K562 (cell line): Measurements from ENCODE around the gene WHAMM. TPM values are rescaled to one million over a fixed set of nuclear protein-coding genes. Genes with fewer than 3 reads are reported as not detected.
A peak's percentile ranks its signal among the peaks of the same experiment; 100 is the strongest.

Experiments
- ATAC-seq: fragments of 200-7000 bp; cut with Tn5 transposase; 3 replicates; pipeline ENCODE4 v1.9.1; 2020; ENCODE audit warnings: moderate library complexity
- BruUV-seq: library from RNA; stranded (reverse); fragments of 400-500 nt; replicated peaks from 2 replicates; lab custom pipeline; 2021; lab: Mats Ljungman, UMichigan
- CTCF ChIA-PET: fragments of 300-600 bp; formaldehyde crosslinking; extraction: SDS; loops from one replicate; lab custom pipeline; 2021; ENCODE audit warnings: low intra/inter-chr PET ratio; lab: Yijun Ruan, JAX
- POLR2A ChIA-PET: fragments of 300-600, 350-650 bp; sonication (Branson Sonifier 250); formaldehyde crosslinking; extraction: SDS; loops from one replicate; lab custom pipeline; 2021; ENCODE audit warnings: antibody characterized with exemption, inconsistent platforms; lab: Yijun Ruan, JAX
- DNase-seq, 4 experiments: peaks; one replicate each; pipeline versions ENCODE4 v3.0.0 to v3.0.0-alpha.2; 2011 to 2018; ENCODE audit warnings: low spot score in 3 of 4, mixed read lengths in 3 of 4; ENCODE audit errors: extremely low read depth in 1 of 4
- FAIRE-seq: peaks from 2 replicates; lab custom pipeline; 2011; peaks lifted over from hg19 to GRCh38; lab: Jason Lieb, UNC
- H2AFZ ChIP-seq: 2 replicates; pipeline ENCODE4 v1.6.0; 2011; ENCODE audit warnings: low read depth, low read length, control low read depth, inconsistent platforms
- H3K27ac ChIP-seq: fragments of 200-600 bp; 3 replicates; pipeline ENCODE4 v1.8.0; 2011; ENCODE audit warnings: low read depth, mild to moderate bottlenecking, control low read depth, inconsistent platforms, low read length, moderate library complexity, mixed read lengths; ENCODE audit errors: extremely low read depth
- H3K27me3 ChIP-seq, 2 experiments: fragments of 300-600 bp in 1 of 2; 2 replicates in 1 of 2; 3 replicates in 1 of 2; pipeline versions ENCODE4 v1.6.0 to v1.8.0; 2011; ENCODE audit warnings: inconsistent platforms in 2 of 2, low read length in 2 of 2, mild to moderate bottlenecking in 1 of 2, mixed read lengths in 1 of 2, moderate library complexity in 1 of 2; ENCODE audit not compliant: control insufficient read depth in 2 of 2, insufficient read depth in 2 of 2
- H3K36me3 ChIP-seq: fragments of 300-600 bp; 3 replicates; pipeline ENCODE4 v1.8.0; 2011; ENCODE audit warnings: mild to moderate bottlenecking, low read length, inconsistent platforms; ENCODE audit not compliant: control insufficient read depth, insufficient read depth
- H3K4me1 ChIP-seq, 2 experiments: fragments of 200-600 bp in 1 of 2; replicated peaks in 1 of 2; 2 replicates in 1 of 2; 3 replicates in 1 of 2; pipeline versions ENCODE4 v1.5.1 to v1.8.0; 2011; ENCODE audit warnings: inconsistent platforms in 2 of 2, low read length in 2 of 2, mild to moderate bottlenecking in 1 of 2, mixed read lengths in 1 of 2, moderate library complexity in 1 of 2; ENCODE audit not compliant: control insufficient read depth in 2 of 2, insufficient read depth in 2 of 2
- H3K4me2 ChIP-seq: 2 replicates; pipeline ENCODE4 v1.6.1; 2011; ENCODE audit warnings: low read length, control low read depth, inconsistent platforms, mixed read lengths; ENCODE audit not compliant: insufficient read depth
- H3K4me3 ChIP-seq: fragments of 200-600 bp; sonication (generic), shearing (Covaris generic); 2 replicates; pipeline ENCODE4 v1.5.1; 2016; ENCODE audit warnings: control low read depth, inconsistent platforms
- H3K79me2 ChIP-seq: fragments of 200-600 bp; 3 replicates; pipeline ENCODE4 v1.8.0; 2011; ENCODE audit warnings: low read length, inconsistent platforms; ENCODE audit not compliant: control insufficient read depth, insufficient read depth
- H3K9ac ChIP-seq, 2 experiments: 2 replicates each; pipeline versions ENCODE4 v1.6.0 to v1.6.1; 2011; ENCODE audit warnings: low read depth in 2 of 2, low read length in 2 of 2, control low read depth in 1 of 2, inconsistent platforms in 1 of 2, mild to moderate bottlenecking in 1 of 2, mixed read lengths in 1 of 2; ENCODE audit not compliant: insufficient read depth in 1 of 2
- H3K9me1 ChIP-seq: one replicate; pipeline ENCODE4 v1.6.0; 2011; ENCODE audit warnings: inconsistent platforms, mild to moderate bottlenecking, low read length, moderate library complexity; ENCODE audit not compliant: control insufficient read depth, insufficient read depth
- H3K9me3 ChIP-seq: replicated peaks from 2 replicates; pipeline ENCODE4 v1.5.1; 2011; ENCODE audit warnings: low read depth, low read length, inconsistent platforms; ENCODE audit not compliant: control insufficient read depth, insufficient read depth
- H4K20me1 ChIP-seq: replicated peaks from 2 replicates; pipeline ENCODE4 v1.6.1; 2011; ENCODE audit warnings: low read length, inconsistent platforms, mixed read lengths; ENCODE audit not compliant: control insufficient read depth, insufficient read depth
- CBFA2T3 ChIP-seq: fragments of 450-650 bp; IDR thresholded peaks from 2 replicates; pipeline ENCODE4 v1.6.1; 2017
- DEAF1 ChIP-seq: fragments of 450-650 bp; formaldehyde crosslinking; IDR thresholded peaks from 2 replicates; pipeline ENCODE4 v1.4.0; 2020; ENCODE audit warnings: mild to moderate bottlenecking, moderate library complexity
- EP300 ChIP-seq: IDR thresholded peaks from 2 replicates; pipeline ENCODE4 v1.6.1; 2012; ENCODE audit warnings: low read length, improper control_type of control experiment
- EP400 ChIP-seq: fragments of 450-650 bp; IDR thresholded peaks from 2 replicates; pipeline ENCODE4 v1.6.1; 2017; ENCODE audit warnings: antibody characterized with exemption, mild to moderate bottlenecking, moderate library complexity
- ETV1 ChIP-seq: fragments of 450-650 bp; conservative IDR thresholded peaks from 2 replicates; pipeline ENCODE4 v1.6.1; 2016; ENCODE audit warnings: missing genetic modification characterization, control low read depth, low read depth, missing compliant biosample characterization
- HMBOX1 ChIP-seq: sonication (generic); IDR thresholded peaks from 2 replicates; pipeline ENCODE4 v1.6.1; 2016
- NFATC3 ChIP-seq: fragments of 450-650 bp; IDR thresholded peaks from 2 replicates; pipeline ENCODE4 v1.6.1; 2017; ENCODE audit warnings: mild to moderate bottlenecking
- NFIC ChIP-seq: fragments of 450-650 bp; IDR thresholded peaks from 2 replicates; pipeline ENCODE4 v1.6.1; 2017; ENCODE audit warnings: mild to moderate bottlenecking, inconsistent platforms
- RB1 ChIP-seq: fragments of 450-650 bp; IDR thresholded peaks from 2 replicates; pipeline ENCODE4 v1.6.1; 2017; ENCODE audit warnings: low read depth, mild to moderate bottlenecking
- RBM17 ChIP-seq: fragments of 200-400 bp; formaldehyde crosslinking; IDR thresholded peaks from 2 replicates; pipeline ENCODE4 v1.6.1; 2017; ENCODE audit warnings: low read depth, mild to moderate bottlenecking, low read length, borderline replicate concordance
- SIX5 ChIP-seq, 2 experiments: IDR thresholded peaks; 2 replicates each; pipeline ENCODE4 v1.6.1; 2011; ENCODE audit warnings: low read length in 2 of 2, borderline replicate concordance in 1 of 2, low read depth in 1 of 2, mild to moderate bottlenecking in 1 of 2, moderate library complexity in 1 of 2; ENCODE audit not compliant: insufficient read depth in 1 of 2
- SLC30A9 ChIP-seq: fragments of 250-450 bp; sonication (Bioruptor Pico); IDR thresholded peaks from 2 replicates; pipeline ENCODE4 v1.8.0; 2022; ENCODE audit warnings: mild to moderate bottlenecking, moderate library complexity
- TCF3 ChIP-seq: sonication (generic); formaldehyde crosslinking; IDR thresholded peaks from 2 replicates; pipeline ENCODE4 v1.4.0; 2020; ENCODE audit warnings: mild to moderate bottlenecking, missing genetic modification reagents
- ZBED1 ChIP-seq: IDR thresholded peaks from 2 replicates; pipeline ENCODE4 v1.6.1; 2014
- ZNF584 ChIP-seq: fragments of 200-800 bp; sonication (Bioruptor generic); IDR thresholded peaks from 2 replicates; pipeline ENCODE4 v1.6.1; 2016; ENCODE audit warnings: low read depth, mild to moderate bottlenecking, missing genetic modification characterization, missing compliant biosample characterization
- WGBS: fragments of 100-300 bp; shearing (Covaris generic); methylation state at CpG from one replicate; pipeline ENCODE4 v1.1.6; 2016; ENCODE audit warnings: low coverage, mixed read lengths; ENCODE audit not compliant: insufficient coverage; ENCODE audit errors: missing lambda C conversion rate; 5-methylcytosine and 5-hydroxymethylcytosine counted together
- in situ Hi-C: fragments of 300-500 bp; cut with MboI; formaldehyde crosslinking; loops from 4 replicates; pipeline ENCODE4 v1.15.0; 2018; ENCODE audit warnings: inconsistent platforms, mixed read lengths
- intact Hi-C: fragments of 100-400 bp; cut with micrococcal nuclease; formaldehyde crosslinking; loops from 2 replicates; pipeline ENCODE4 v1.14.2; 2022
- polyA plus RNA-seq, 8 experiments: library from polyadenylated mRNA; depleted of rRNA in 4 of 8; stranded (reverse) in 5 of 8; unstranded in 3 of 8; fragments of >200 nt; fragmentation: Nextera tagmentation in 2 of 8; fragmentation: Illumina TruSeq in 1 of 8; extraction: Ambion mirVana in 2 of 8; extraction: Trizol in 1 of 8; gene quantifications; 2 replicates each; pipeline versions ENCODE4 v1.2.1 to v1.2.3, GENCODE V29; 2011 to 2014; ENCODE audit warnings: inconsistent platforms in 1 of 8, missing spikeins in 1 of 8
- total RNA-seq, 7 experiments: library from RNA; depleted of rRNA in 6 of 7; stranded (reverse); fragments of >200 nt in 6 of 7; fragmentation: Illumina TruSeq in 2 of 7; extraction: Trizol in 2 of 7; gene quantifications; 2 replicates each; pipeline versions ENCODE4 v1.2.1 to v1.2.3, GENCODE V29; 2011 to 2021; ENCODE audit warnings: low replicate concordance in 1 of 7

WHAMM gene
- total and polyA plus RNA-seq, 9 of the 15 experiments (the other 6 are each of a cell fraction or from before 2014, with no cell fraction given): 2.0 to 4.8 (median 3.6) TPM

GRCh38 chr15:82845686-82846085 lies 36.3 kb downstream of the WHAMM start:
- FAIRE-seq (no peak), DNase-seq (no peak), ATAC-seq (no peak)
- Histone ChIP-seq H3K9ac (no peak overlapping the region; a peak in 1 of 4 replicates), H3K36me3 (no peaks in the 10 kb centered on the region), H3K27me3 (no peaks in the 10 kb centered on the region), H3K4me2 (0 out of 2 replicates have a peak overlapping the region, but pooled peaks have one; percentile 25), H3K79me2 (no peaks in the 10 kb centered on the region), H4K20me1 (no peaks in the 10 kb centered on the region), H3K9me1 (no peaks in the 10 kb centered on the region), H3K27ac (no peak overlapping the region), H2AFZ (peak overlapping the region; percentile 36; the same call in 1 of the 2 replicates), H3K9me3 (no peaks in the 10 kb centered on the region; the same call in 1 of the 2 replicates), H3K4me1 (peaks cover 35 to 40% of the 10 kb centered on the region in 2 experiments; a peak in 4 of 5 replicates), H3K4me3 (no peak overlapping the region)
- no TSS peak for BruUV-seq
- ChIA-PET POLR2A (no interaction called here), CTCF (no interaction called here)
- 45% methylated on average over 7 of the region's 7 CpGs for WGBS
- intact Hi-C loops: loop anchor here (5.0 kb wide), 2 partner anchors 33 to 362 kb away; partner anchors contain the start of gene HDGFL3
- TF ChIP-seq NFIC (peak; percentile 70), NFATC3 (no peak)
- in situ Hi-C loops: no loop called here

GRCh38 chr15:82846621-82847020 lies 37.2 kb downstream of the WHAMM start:
- H4K20me1 ChIP-seq: no peaks in the 10 kb centered on the region
- WGBS: 50% methylated on average over 4 of the region's 4 CpGs
- peak overlapping the region; percentile 44 for H3K4me2 ChIP-seq
- no TSS peak for BruUV-seq
- H3K27me3 ChIP-seq: no peaks in the 10 kb centered on the region
- H3K9ac ChIP-seq: no peak overlapping the region; a peak in 1 of 4 replicates
- H3K4me3 ChIP-seq: no peak overlapping the region
- no peaks in the 10 kb centered on the region for H3K79me2 ChIP-seq
- no peaks in the 10 kb centered on the region for H3K9me1 ChIP-seq
- no peak overlapping the region for H3K27ac ChIP-seq
- FAIRE-seq: peak; percentile 6
- intact Hi-C loops: loop anchor here (5.0 kb wide), 2 partner anchors 34 to 361 kb away; partner anchors contain the start of gene HDGFL3
- H3K9me3 ChIP-seq: no peaks in the 10 kb centered on the region; the same call in 1 of the 2 replicates
- no peaks in the 10 kb centered on the region for H3K36me3 ChIP-seq
- ATAC-seq: no peak
- no peak for TF ChIP-seq SLC30A9
- no peak for TF ChIP-seq ETV1
- TF ChIP-seq RB1: no peak
- peak; percentile 33; the same call in 1 of the 2 replicates for TF ChIP-seq TCF3 (CRISPR knock-in tag)
- TF ChIP-seq EP400: no peak
- no peak for TF ChIP-seq HMBOX1
- no peak for TF ChIP-seq RBM17
- TF ChIP-seq ZBED1: no peak
- TF ChIP-seq CBFA2T3: peak; percentile 50; the same call in 1 of the 2 replicates
- TF ChIP-seq ZNF584 (CRISPR knock-in tag): no peak
- no peak for TF ChIP-seq SIX5 (IDR thresholded peaks at IDR 0.05; ENCODE audit: borderline replicate concordance in 1 of 2, insufficient read depth in 1 of 2, low read depth in 1 of 2, low read length in 2 of 2)
- TF ChIP-seq DEAF1 (CRISPR knock-in tag): no peak
- no peak for TF ChIP-seq EP300
- peak in 1 of 4 experiments; percentile 23 for DNase-seq
- in situ Hi-C loops: no loop called here
- ChIA-PET CTCF (no interaction called here), POLR2A (interaction anchor here (0.9 to 3.3 kb wide), 2 partner anchors 9 to 44 kb away, joined by 3 to 14 read pairs; no protein-coding TSS in a partner anchor)
- peak overlapping the region; percentile 30 for H2AFZ ChIP-seq
- peaks cover 35 to 41% of the 10 kb centered on the region in 2 experiments; a peak in 4 of 5 replicates for H3K4me1 ChIP-seq
